Neural crest cell (in vitro differentiated cells): ENCODE data around the gene GALNT15. TPM values are rescaled to one million over a fixed set of nuclear protein-coding genes. Genes with fewer than 3 reads are reported as not detected.

Source experiments
- DNase-seq: peaks from one replicate; pipeline ENCODE4 v3.0.0; 2021; ENCODE audit warnings: low read depth, mixed read lengths, low spot score
- H3K27ac Mint-ChIP-seq: one replicate; pipeline ENCODE4 v1.8.0; 2021; ENCODE audit warnings: mild to moderate bottlenecking, mixed read lengths; ENCODE audit not compliant: unreplicated experiment
- H3K27me3 Mint-ChIP-seq: 2 replicates; pipeline ENCODE4 v1.8.0; 2021; ENCODE audit warnings: low read depth, mild to moderate bottlenecking, mixed read lengths
- H3K36me3 Mint-ChIP-seq: 2 replicates; pipeline ENCODE4 v1.8.0; 2021; ENCODE audit warnings: low read depth, mild to moderate bottlenecking, mixed read lengths
- H3K4me1 Mint-ChIP-seq: 2 replicates; pipeline ENCODE4 v1.8.0; 2021; ENCODE audit warnings: mixed read lengths
- H3K4me3 Mint-ChIP-seq: one replicate; pipeline ENCODE4 v1.8.0; 2021; ENCODE audit warnings: mild to moderate bottlenecking, mixed read lengths
- H3K9me3 Mint-ChIP-seq: 2 replicates; pipeline ENCODE4 v1.8.0; 2021; ENCODE audit warnings: mixed read lengths
- CTCF ChIP-seq: fragments of 200-600 bp; sonication (generic); conservative IDR thresholded peaks from 2 replicates; pipeline ENCODE4 v1.5.0; 2021; ENCODE audit warnings: antibody characterized with exemption, mild to moderate bottlenecking
- total RNA-seq: library from RNA; stranded (reverse); gene quantifications from 2 replicates; pipeline ENCODE4 v1.2.1, GENCODE V29; 2021

The GALNT15 gene
- total RNA-seq, 1 donor from 2014 or later, result not detected

GRCh38 chr3:16203031-16203430 is 28.6 kb downstream of the GALNT15 start:
- Mint-ChIP-seq H3K27ac (no peak overlapping the region), H3K4me3 (no peak overlapping the region), H3K27me3 (no peaks in the 10 kb centered on the region), H3K9me3 (peaks cover 2% of the 10 kb centered on the region), H3K4me1 (peaks cover 5% of the 10 kb centered on the region), H3K36me3 (no peaks in the 10 kb centered on the region)
- no peak for TF ChIP-seq CTCF
- no peak for DNase-seq

GRCh38 chr3:16203671-16204629 is 29.5 kb downstream of the GALNT15 start:
- no peaks in the 10 kb centered on the region for H3K27me3 Mint-ChIP-seq
- peaks cover 2% of the 10 kb centered on the region for H3K9me3 Mint-ChIP-seq
- no peaks in the 10 kb centered on the region for H3K36me3 Mint-ChIP-seq
- H3K4me3 Mint-ChIP-seq, result no peak overlapping the region
- H3K27ac Mint-ChIP-seq, result no peak overlapping the region
- no peak for DNase-seq
- H3K4me1 Mint-ChIP-seq, result peaks cover 5% of the 10 kb centered on the region
- TF ChIP-seq CTCF, result no peak

GRCh38 chr3:16204751-16205150 is 30.3 kb downstream of the GALNT15 start:
- Mint-ChIP-seq H3K27ac (no peak overlapping the region), H3K27me3 (no peaks in the 10 kb centered on the region), H3K36me3 (no peaks in the 10 kb centered on the region), H3K4me1 (peaks cover 5% of the 10 kb centered on the region), H3K4me3 (no peak overlapping the region), H3K9me3 (peaks cover 2% of the 10 kb centered on the region)
- no peak for TF ChIP-seq CTCF
- no peak for DNase-seq

- H3K4me1 Mint-ChIP-seq, result peaks cover 5% of the 10 kb centered on the region
- no peak for TF ChIP-seq CTCF
- no peak for DNase-seq
These were observed 30.8 kb downstream of the GALNT15 start for GRCh38 chr3:16205156-16205870.

GRCh38 chr3:16207031-16207430 is 32.6 kb downstream of the GALNT15 start:
- Mint-ChIP-seq H3K36me3 (no peaks in the 10 kb centered on the region), H3K4me1 (peaks cover 5% of the 10 kb centered on the region), H3K9me3 (no peaks in the 10 kb centered on the region), H3K27ac (no peak overlapping the region), H3K4me3 (no peak overlapping the region), H3K27me3 (no peaks in the 10 kb centered on the region)
- DNase-seq, result no peak
- no peak for TF ChIP-seq CTCF

More at GRCh38 chr3:16205156-16205870, 30.8 kb downstream of the GALNT15 start:
- H3K27ac Mint-ChIP-seq, result no peak overlapping the region
- H3K4me3 Mint-ChIP-seq, result no peak overlapping the region
- no peaks in the 10 kb centered on the region for H3K36me3 Mint-ChIP-seq
- H3K9me3 Mint-ChIP-seq, result no peaks in the 10 kb centered on the region
- H3K27me3 Mint-ChIP-seq, result no peaks in the 10 kb centered on the region
